Ascending aorta (tissue), 2 donors: ENCODE measurements around the gene CYSLTR1. TPM values are rescaled to one million over a fixed set of nuclear protein-coding genes. Genes with fewer than 3 reads are reported as not detected.

Experiments
- DNase-seq, 2 donors: peaks; one replicate each; pipeline ENCODE4 v3.0.0-alpha.2; 2019; ENCODE audit warnings: low spot score in 2 of 2
- H3K27ac ChIP-seq, 2 donors: fragments of 200-600 bp; sonication (generic); one replicate each; pipeline ENCODE4 v1.5.1; 2016 to 2017; ENCODE audit warnings: mild to moderate bottlenecking in 1 of 2
- H3K27me3 ChIP-seq: fragments of 200-600 bp; sonication (generic); one replicate; pipeline ENCODE4 v1.5.1; 2017
- H3K36me3 ChIP-seq, 2 donors: fragments of 200-600 bp; sonication (generic); one replicate each; pipeline ENCODE4 v1.5.1; 2016
- H3K4me1 ChIP-seq, 2 donors: fragments of 200-600 bp; sonication (generic); one replicate each; pipeline ENCODE4 v1.5.1; 2016 to 2017; ENCODE audit warnings: mild to moderate bottlenecking in 1 of 2
- H3K4me3 ChIP-seq, 2 donors: fragments of 200-600 bp; sonication (generic); one replicate each; pipeline ENCODE4 v1.5.1; 2016 to 2017; ENCODE audit warnings: mild to moderate bottlenecking in 1 of 2
- H3K9me3 ChIP-seq, 2 donors: fragments of 200-600 bp; sonication (generic); one replicate each; pipeline ENCODE4 v1.5.1; 2016
- intact Hi-C: fragments of 100-400 bp; cut with DNase I; formaldehyde crosslinking; loops from one replicate; pipeline ENCODE4 v1.15.1; 2023
- total RNA-seq: library from RNA; depleted of rRNA; stranded (reverse); fragments of >200 nt; gene quantifications from one replicate; pipeline ENCODE4 v1.1.0, GENCODE V29; 2016
- TF ChIP-seq, protein P1 (sequence below), 3 experiments: fragments of 200-600 bp in 2 of 3; fragments of 450-650 bp in 1 of 3; sonication (generic) in 2 of 3; IDR thresholded peaks; one replicate each; pipeline ENCODE4 v1.5.1; 2016 to 2019; ENCODE audit warnings: antibody characterized with exemption in 3 of 3, mild to moderate bottlenecking in 1 of 3, moderate library complexity in 1 of 3

The CYSLTR1 gene
- total RNA-seq = 8.9 TPM

DNA sequence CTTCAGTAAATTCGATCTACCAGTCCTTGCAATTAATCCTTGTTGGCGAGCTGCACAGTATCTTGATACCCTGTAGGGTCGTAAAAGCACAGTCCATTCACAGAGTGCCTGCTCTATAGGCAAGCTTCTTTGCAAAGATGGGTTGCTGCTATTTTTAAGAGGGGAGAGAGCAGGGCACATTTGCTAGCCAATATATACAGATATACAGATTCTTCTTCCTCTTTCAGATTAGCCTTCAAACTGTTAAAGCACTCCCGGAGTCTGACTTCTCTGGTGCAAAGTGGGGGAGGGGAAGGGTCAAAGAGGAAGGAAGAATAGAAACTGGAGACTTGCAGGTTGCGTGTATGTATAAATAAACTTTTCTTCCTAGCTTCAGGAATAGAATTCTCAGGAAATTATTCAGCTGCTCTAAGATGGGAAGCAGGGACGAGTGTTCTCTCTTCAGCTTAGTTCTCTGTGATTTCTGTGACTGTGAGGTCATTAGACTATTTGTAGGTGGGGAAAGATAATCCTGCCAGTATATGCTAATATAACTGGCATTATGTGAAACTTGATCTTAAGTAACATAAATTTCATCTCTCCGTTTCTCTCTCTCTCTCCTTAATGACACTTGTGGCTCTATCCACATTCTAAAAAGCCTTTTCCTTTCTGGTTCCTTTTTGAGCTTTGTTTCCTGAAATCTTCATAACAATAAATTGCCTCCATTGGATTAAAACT lies at the start of gene CYSLTR1:
TSS of gene CYSLTR1 (minus strand) at position 242 of the 717 bp plus-strand sequence. CDS start 53,865 bp downstream, outside the sequence.
- Histone ChIP-seq H3K27me3 (no peaks in the 10 kb centered on the region), H3K9me3 (no peaks in the 10 kb centered on the region), H3K27ac (no peak within 1 kb of the TSS), H3K36me3 (no peaks in the 10 kb centered on the region), H3K4me3 (peak within 1 kb of the TSS in 1 of 2 donors; percentile 46), H3K4me1 (no peaks in the 10 kb centered on the region)
- intact Hi-C loops = no loop called here
- DNase-seq = no peak
- TF ChIP-seq, protein P1, sequence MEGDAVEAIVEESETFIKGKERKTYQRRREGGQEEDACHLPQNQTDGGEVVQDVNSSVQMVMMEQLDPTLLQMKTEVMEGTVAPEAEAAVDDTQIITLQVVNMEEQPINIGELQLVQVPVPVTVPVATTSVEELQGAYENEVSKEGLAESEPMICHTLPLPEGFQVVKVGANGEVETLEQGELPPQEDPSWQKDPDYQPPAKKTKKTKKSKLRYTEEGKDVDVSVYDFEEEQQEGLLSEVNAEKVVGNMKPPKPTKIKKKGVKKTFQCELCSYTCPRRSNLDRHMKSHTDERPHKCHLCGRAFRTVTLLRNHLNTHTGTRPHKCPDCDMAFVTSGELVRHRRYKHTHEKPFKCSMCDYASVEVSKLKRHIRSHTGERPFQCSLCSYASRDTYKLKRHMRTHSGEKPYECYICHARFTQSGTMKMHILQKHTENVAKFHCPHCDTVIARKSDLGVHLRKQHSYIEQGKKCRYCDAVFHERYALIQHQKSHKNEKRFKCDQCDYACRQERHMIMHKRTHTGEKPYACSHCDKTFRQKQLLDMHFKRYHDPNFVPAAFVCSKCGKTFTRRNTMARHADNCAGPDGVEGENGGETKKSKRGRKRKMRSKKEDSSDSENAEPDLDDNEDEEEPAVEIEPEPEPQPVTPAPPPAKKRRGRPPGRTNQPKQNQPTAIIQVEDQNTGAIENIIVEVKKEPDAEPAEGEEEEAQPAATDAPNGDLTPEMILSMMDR (IDR thresholded peaks at IDR 0.05) = no peak

- Histone ChIP-seq H3K36me3 (no peaks in the 10 kb centered on the region), H3K27me3 (no peaks in the 10 kb centered on the region), H3K4me1 (no peaks in the 10 kb centered on the region), H3K9me3 (peaks cover 0 to 5% of the 10 kb centered on the region in 2 donors), H3K4me3 (no peak overlapping the region), H3K27ac (no peak overlapping the region)
- TF ChIP-seq, protein P1 (IDR thresholded peaks at IDR 0.05) = no peak
- intact Hi-C loops = no loop called here
- DNase-seq = no peak
Measured at GRCh38 chrX:78377186-78377585, 49.8 kb upstream of the CYSLTR1 start.

DNA sequence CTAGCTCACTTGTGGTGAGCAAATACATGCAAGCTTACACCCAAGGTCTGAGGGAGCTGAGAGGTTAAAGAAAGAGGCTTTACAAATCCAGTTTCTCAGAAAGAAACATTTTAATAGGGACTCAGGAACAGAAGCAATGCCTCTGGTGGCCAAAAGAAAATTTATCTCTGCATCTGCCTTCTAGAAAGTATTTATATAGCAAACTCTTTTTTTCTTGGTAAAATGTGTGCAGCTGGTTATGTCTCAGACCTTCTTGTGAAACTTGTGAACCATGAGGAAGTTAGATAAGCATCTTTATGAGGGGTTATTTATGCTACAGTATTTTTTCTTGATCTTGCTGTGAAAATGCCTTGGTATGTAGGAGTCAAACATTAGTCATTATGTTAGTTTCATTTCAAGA lies 48.5 kb upstream of the CYSLTR1 start:
- no peak for DNase-seq
- H3K27me3 ChIP-seq = no peaks in the 10 kb centered on the region
- no peaks in the 10 kb centered on the region for H3K36me3 ChIP-seq
- H3K9me3 ChIP-seq = peaks cover 0 to 2% of the 10 kb centered on the region in 2 donors
- no peaks in the 10 kb centered on the region for H3K4me1 ChIP-seq
- no peak overlapping the region for H3K4me3 ChIP-seq
- no peak overlapping the region for H3K27ac ChIP-seq
- intact Hi-C loops = no loop called here
- TF ChIP-seq, protein P1 (IDR thresholded peaks at IDR 0.05) = no peak

DNA sequence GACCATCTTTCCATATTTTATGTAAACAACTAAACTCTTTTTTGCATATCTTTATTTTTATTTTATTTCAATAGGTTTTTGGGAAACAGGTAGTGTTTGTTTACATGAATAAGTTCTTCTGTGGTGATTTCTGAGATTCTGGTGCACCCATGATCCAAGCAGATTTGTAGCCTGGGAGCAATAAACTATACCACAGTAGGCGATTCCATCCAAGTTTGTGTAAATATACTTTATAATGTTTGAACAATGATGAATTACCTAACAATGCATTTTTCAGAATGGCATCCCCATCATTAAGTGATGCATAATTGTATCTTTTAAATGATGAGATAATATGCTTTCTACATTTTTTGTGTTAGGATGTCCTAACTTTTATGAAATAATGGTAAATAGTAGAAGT lies 39.2 kb upstream of the CYSLTR1 start:
- DNase-seq = no peak
- intact Hi-C loops = no loop called here
- Histone ChIP-seq H3K4me3 (no peak overlapping the region), H3K4me1 (no peaks in the 10 kb centered on the region), H3K27ac (no peak overlapping the region), H3K9me3 (peaks cover 0 to 8% of the 10 kb centered on the region in 2 donors), H3K36me3 (no peaks in the 10 kb centered on the region), H3K27me3 (no peaks in the 10 kb centered on the region)
- TF ChIP-seq, protein P1 (IDR thresholded peaks at IDR 0.05) = no peak

DNA sequence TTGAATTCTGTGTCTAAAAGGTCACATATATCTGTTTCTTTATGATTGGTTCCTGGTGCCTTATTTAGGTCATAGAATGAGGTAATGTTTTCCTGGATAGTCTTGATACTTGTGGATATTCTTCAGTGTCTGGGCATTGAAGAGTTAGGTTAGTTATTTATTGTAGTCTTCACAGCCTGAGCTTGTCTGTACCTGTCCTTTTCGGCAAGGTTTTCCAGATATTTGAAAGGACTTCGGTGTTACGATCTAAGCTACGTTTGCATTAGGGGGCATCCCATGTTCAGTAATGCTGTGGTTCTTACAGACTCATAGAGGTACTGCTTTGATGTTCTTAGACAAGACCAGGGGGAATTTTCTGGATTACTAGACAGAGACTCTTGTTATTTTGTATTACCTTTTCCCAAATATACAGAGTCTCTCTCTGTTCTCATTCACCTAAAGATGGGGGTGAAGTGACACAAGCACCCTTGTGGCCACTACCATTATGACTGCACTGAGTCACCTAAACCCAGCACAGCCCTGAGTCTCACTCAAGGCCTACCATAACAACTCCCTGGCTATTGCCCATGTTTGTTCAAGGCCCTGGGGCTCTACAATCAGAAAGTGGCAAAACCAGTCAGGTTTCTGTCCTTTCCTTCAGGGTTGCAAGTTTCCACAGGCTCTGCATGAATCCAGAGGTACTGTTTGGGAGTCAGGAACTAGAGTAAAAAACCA lies 30.1 kb upstream of the CYSLTR1 start:
- TF ChIP-seq, protein P1 (IDR thresholded peaks at IDR 0.05) = no peak
- Histone ChIP-seq H3K36me3 (no peaks in the 10 kb centered on the region), H3K9me3 (no peaks in the 10 kb centered on the region), H3K27me3 (no peaks in the 10 kb centered on the region), H3K4me3 (no peak overlapping the region), H3K27ac (no peak overlapping the region), H3K4me1 (no peaks in the 10 kb centered on the region)
- intact Hi-C loops = no loop called here
- no peak for DNase-seq
